ENCODE measurements around the gene TOR3A. TPM values are rescaled to one million over a fixed set of nuclear protein-coding genes. Genes with fewer than 3 reads are reported as not detected.

Gene TOR3A
- total and polyA plus RNA-seq, 2 of the 13 experiments (the other 11 are each of a cell fraction or from before 2014, with no cell fraction given), result 14.7 to 28.4 TPM

- TF ChIP-seq ZNF746 (CRISPR knock-in tag; IDR thresholded peaks at IDR 0.05), result no peak
- TF ChIP-seq MLXIP (CRISPR knock-in tag; IDR thresholded peaks at IDR 0.05; ENCODE audit: borderline replicate concordance), result no peak
- TF ChIP-seq ZNF776 (CRISPR knock-in tag; IDR thresholded peaks at IDR 0.05), result no peak
Observed at GRCh38 chr1:179066471-179066870, 15.4 kb upstream of the TOR3A start (continued).

GRCh38 chr1:179077396-179077795, 4.5 kb upstream of the TOR3A start:
- intact Hi-C loops (cut with micrococcal nuclease; ENCODE audit: unreplicated experiment), result loop anchor here (2.0 to 5.0 kb wide), 2 partner anchors 45 to 369 kb away; no protein-coding TSS in a partner anchor
- H4K20me1 ChIP-seq (ENCODE audit: insufficient read depth, low read length), result no peaks in the 10 kb centered on the region
- no peak overlapping the region for H3K4me3 ChIP-seq (replicated peaks in 1 of 3; ENCODE audit: insufficient read depth in 1 of 3, low read depth in 2 of 3, low read length in 3 of 3)
- 92% methylated on average over 7 of the region's 7 CpGs for WGBS (ENCODE audit: low lambda C conversion rate)
- no peak for TF ChIP-seq ZNF468 (CRISPR knock-in tag; IDR thresholded peaks at IDR 0.05)
- no peak for TF ChIP-seq KDM6A (CRISPR knock-in tag; IDR thresholded peaks at IDR 0.05; ENCODE audit: low read depth)
- no peak for TF ChIP-seq SRSF9 (IDR thresholded peaks at IDR 0.05; ENCODE audit: borderline replicate concordance, insufficient read depth, low read depth, low read length, poor library complexity, severe bottlenecking)
- no peak for TF ChIP-seq PATZ1 (CRISPR knock-in tag; IDR thresholded peaks at IDR 0.05)
- CTCF ChIA-PET (ENCODE audit: low intra/inter-chr PET ratio, low total read pairs), result no interaction called here
- no peak overlapping the region for H3K9ac ChIP-seq (ENCODE audit: insufficient read depth, low read depth, low read length)
- H3K27me3 ChIP-seq (ENCODE audit: control insufficient read depth in 1 of 2, insufficient read depth in 2 of 2, low read length in 2 of 2), result no peaks in the 10 kb centered on the region
- peaks cover 16% of the 10 kb centered on the region for H3K4me1 ChIP-seq (ENCODE audit: insufficient read depth, low read length)
- no TSS peak for BruUV-seq (replicated peaks)
- DNase-seq (ENCODE audit: low spot score), result no peak
- no peak overlapping the region for H2AFZ ChIP-seq (ENCODE audit: low read length)
- POLR2A ChIA-PET, result no interaction called here
- H3K36me3 ChIP-seq (replicated peaks in 1 of 2; ENCODE audit: control insufficient read depth in 1 of 2, insufficient read depth in 2 of 2, low read length in 2 of 2), result peaks cover 0 to 7% of the 10 kb centered on the region in 2 experiments; a peak in 1 of 5 replicates
- no peak overlapping the region for H3K27ac ChIP-seq (ENCODE audit: extremely low read length, insufficient read depth, low read length)
- ATAC-seq, result no peak
- H3K79me2 ChIP-seq (ENCODE audit: insufficient read depth, low read length), result no peaks in the 10 kb centered on the region
- no peaks in the 10 kb centered on the region for H3K9me3 ChIP-seq (ENCODE audit: low read length)
- in situ Hi-C loops (cut with HindIII; ENCODE audit: extremely low pct_ligation_motif_present, low pct_unique_long_range_greater_than_20kb), result no loop called here
- FAIRE-seq, result no peak
- no peak overlapping the region for H3K4me2 ChIP-seq (ENCODE audit: low read depth, low read length)

All from HepG2 (cell line).